Measurements from ENCODE around the gene FCN2. TPM values are rescaled to one million over a fixed set of nuclear protein-coding genes. Genes with fewer than 3 reads are reported as not detected.

FCN2 gene
- total and polyA plus RNA-seq, 9 of the 15 experiments (the other 6 are each of a cell fraction or from before 2014, with no cell fraction given), result not detected

- BruUV-seq (replicated peaks), result no TSS peak
- Histone ChIP-seq H3K9me1 (ENCODE audit: control insufficient read depth, insufficient read depth, low read length) (no peaks in the 10 kb centered on the region), H3K4me1 (replicated peaks in 1 of 2; ENCODE audit: control insufficient read depth in 2 of 2, insufficient read depth in 2 of 2, low read length in 2 of 2) (no peaks in the 10 kb centered on the region), H3K4me2 (ENCODE audit: insufficient read depth, low read length) (no peak overlapping the region), H3K79me2 (ENCODE audit: control insufficient read depth, insufficient read depth, low read length) (no peaks in the 10 kb centered on the region; the same call in 2 of the 3 replicates), H3K9me3 (replicated peaks; ENCODE audit: control insufficient read depth, insufficient read depth, low read depth, low read length) (no peaks in the 10 kb centered on the region), H4K20me1 (replicated peaks; ENCODE audit: control insufficient read depth, insufficient read depth, low read length) (no peaks in the 10 kb centered on the region), H3K36me3 (ENCODE audit: control insufficient read depth, insufficient read depth, low read length) (no peaks in the 10 kb centered on the region), H2AFZ (ENCODE audit: low read depth, low read length) (no peak overlapping the region), H3K27me3 (ENCODE audit: control insufficient read depth in 2 of 2, insufficient read depth in 2 of 2, low read length in 2 of 2) (peaks cover 0 to 29% of the 10 kb centered on the region in 2 experiments; a peak in 2 of 5 replicates), H3K27ac (ENCODE audit: extremely low read depth, low read depth, low read length) (no peak overlapping the region), H3K9ac (ENCODE audit: insufficient read depth in 1 of 2, low read depth in 2 of 2, low read length in 2 of 2) (no peak overlapping the region), H3K4me3 (no peak overlapping the region)
- in situ Hi-C loops (cut with MboI) (no loop called here), intact Hi-C loops (cut with micrococcal nuclease) (no loop called here)
- FAIRE-seq (no peak), ATAC-seq (no peak), DNase-seq (ENCODE audit: extremely low read depth in 1 of 4, low spot score in 3 of 4) (no peak)
- CTCF ChIA-PET (ENCODE audit: low intra/inter-chr PET ratio), result no interaction called here
- 0% methylated on average over 26 of the region's 28 CpGs for WGBS (ENCODE audit: insufficient coverage, low coverage, missing lambda C conversion rate)
- POLR2A ChIA-PET, result no interaction called here
- TF ChIP-seq SMC3 (conservative IDR thresholded peaks at IDR 0.05; ENCODE audit: insufficient read depth, low read depth, low read length) (no peak), SETDB1 (IDR thresholded peaks at IDR 0.05; ENCODE audit: low read length) (no peak), NFE2L1 (tag; IDR thresholded peaks at IDR 0.05; ENCODE audit: borderline replicate concordance, low read depth) (no peak), OTX1 (CRISPR knock-in tag; IDR thresholded peaks at IDR 0.05) (no peak), PCBP1 (IDR thresholded peaks at IDR 0.05; ENCODE audit: low read depth, low read length, poor library complexity, severe bottlenecking) (no peak)
Measured at GRCh38 chr9:134863941-134864820, 16.4 kb upstream of the FCN2 start.

Measured in K562 (cell line).